Right lobe of liver (tissue), 6 donors: ENCODE data around the gene LRFN3. TPM values are rescaled to one million over a fixed set of nuclear protein-coding genes. Genes with fewer than 3 reads are reported as not detected.

Experiments used
- ATAC-seq, 4 donors: fragments of 200-7000 bp; cut with Tn5 transposase; one replicate each; pipeline ENCODE4 v1.9.1; 2020; ENCODE audit warnings: mild to moderate bottlenecking in 4 of 4, moderate library complexity in 4 of 4
- DNase-seq, 3 donors: peaks; one replicate each; pipeline ENCODE4 v3.0.0-alpha.2; 2020
- H3K27ac ChIP-seq, 3 donors: fragments of 200-600 bp; one replicate each; pipeline ENCODE4 v1.8.0; 2022
- H3K27me3 ChIP-seq, 2 donors: fragments of 200-600 bp; one replicate each; pipeline ENCODE4 v1.8.0; 2022
- H3K36me3 ChIP-seq, 4 donors: fragments of 200-600 bp; sonication (generic) in 1 of 4; one replicate each; pipeline versions ENCODE4 v1.5.1 to v1.8.0; 2017 to 2022; ENCODE audit warnings: control low read depth in 1 of 4
- H3K4me1 ChIP-seq, 4 donors: fragments of 200-600 bp; sonication (generic) in 1 of 4; one replicate each; pipeline versions ENCODE4 v1.5.1 to v1.8.0; 2017 to 2022; ENCODE audit warnings: control low read depth in 1 of 4
- H3K4me3 ChIP-seq, 3 donors: fragments of 200-600 bp; one replicate each; pipeline ENCODE4 v1.8.0; 2022
- H3K9me3 ChIP-seq, 4 donors: fragments of 200-600 bp; sonication (generic) in 1 of 4; one replicate each; pipeline versions ENCODE4 v1.5.1 to v1.8.0; 2017 to 2022; ENCODE audit warnings: control low read depth in 1 of 4
- POLR2A ChIP-seq: fragments of 450-650 bp; IDR thresholded peaks from one replicate; pipeline ENCODE4 v1.6.1; 2017; ENCODE audit warnings: antibody characterized with exemption, mild to moderate bottlenecking
- WGBS: methylation state at CpG from one replicate; pipeline ENCODE4 v1.1.6; 2018; ENCODE audit warnings: low coverage, low lambda C conversion rate; ENCODE audit not compliant: insufficient coverage; ENCODE audit errors: missing lambda C conversion rate; 5-methylcytosine and 5-hydroxymethylcytosine counted together
- intact Hi-C, 2 donors: fragments of 100-400 bp; cut with DNase I; formaldehyde crosslinking; loops; one replicate each; pipeline versions ENCODE4 v1.11.2 to v1.14.1; 2022
- total RNA-seq, 6 experiments: library from RNA; depleted of rRNA in 2 of 6; stranded (reverse); fragments of >200 nt in 2 of 6; fragmentation: NEBNext Ultra II Directional in 3 of 6; extraction: Animal tissue kit (Norgen Biotek cat#: 25700) in 3 of 6; gene quantifications; one replicate each; pipeline versions ENCODE4 v1.1.0 to v1.2.4, GENCODE V29; 2016 to 2023
- TF ChIP-seq, protein P1 (sequence below), 4 donors: fragments of 200-600 bp in 3 of 4; fragments of 450-650 bp in 1 of 4; IDR thresholded peaks; one replicate each; pipeline versions ENCODE4 v1.5.1 to v1.8.0; 2016 to 2022; ENCODE audit warnings: antibody characterized with exemption in 4 of 4, mild to moderate bottlenecking in 2 of 4
- donor health status: DM: no; HTN: yes; CAD: no.
- donor health status: DM: no; HTN: no; CAD: no.
- donor health status: DM: no; HTN: no; CAD: no.
- donor health status: DM: no; HTN: yes; CAD: no.
- donor health status: DM: no; HTN: yes; CAD: no.

The LRFN3 gene
- total RNA-seq, 6 experiments from 2014 or later, result 5.6 to 8.6 (median 7.0) TPM

DNA sequence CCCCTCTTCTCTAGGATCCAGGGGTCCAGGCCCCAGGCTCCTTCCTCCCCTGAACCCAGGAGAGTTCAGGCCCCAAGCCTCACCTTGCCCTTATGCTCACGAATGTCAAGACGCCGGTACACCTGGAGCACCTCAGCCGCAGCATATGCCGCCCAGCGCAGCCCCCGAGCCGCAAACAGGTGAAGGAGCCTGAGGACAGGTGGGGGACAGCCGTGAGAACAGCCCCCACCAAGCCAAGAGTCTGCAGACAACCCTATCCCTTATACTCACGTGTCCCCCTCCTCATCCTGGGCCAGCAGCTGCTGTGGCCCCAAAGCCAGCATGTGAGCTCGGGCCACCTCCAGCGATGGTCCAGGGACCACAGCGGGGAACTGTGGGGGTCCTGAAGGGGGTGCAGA lies 39.5 kb upstream of the LRFN3 start:
- Histone ChIP-seq H3K27ac (no peak overlapping the region), H3K4me1 (no peaks in the 10 kb centered on the region), H3K9me3 (no peaks in the 10 kb centered on the region), H3K36me3 (peaks cover 0 to 14% (median 0%) of the 10 kb centered on the region in 4 donors), H3K4me3 (no peak overlapping the region), H3K27me3 (no peaks in the 10 kb centered on the region)
- WGBS, result 90% methylated on average over 7 of the region's 13 CpGs
- intact Hi-C loops, result no loop called here
- TF ChIP-seq, protein P1, sequence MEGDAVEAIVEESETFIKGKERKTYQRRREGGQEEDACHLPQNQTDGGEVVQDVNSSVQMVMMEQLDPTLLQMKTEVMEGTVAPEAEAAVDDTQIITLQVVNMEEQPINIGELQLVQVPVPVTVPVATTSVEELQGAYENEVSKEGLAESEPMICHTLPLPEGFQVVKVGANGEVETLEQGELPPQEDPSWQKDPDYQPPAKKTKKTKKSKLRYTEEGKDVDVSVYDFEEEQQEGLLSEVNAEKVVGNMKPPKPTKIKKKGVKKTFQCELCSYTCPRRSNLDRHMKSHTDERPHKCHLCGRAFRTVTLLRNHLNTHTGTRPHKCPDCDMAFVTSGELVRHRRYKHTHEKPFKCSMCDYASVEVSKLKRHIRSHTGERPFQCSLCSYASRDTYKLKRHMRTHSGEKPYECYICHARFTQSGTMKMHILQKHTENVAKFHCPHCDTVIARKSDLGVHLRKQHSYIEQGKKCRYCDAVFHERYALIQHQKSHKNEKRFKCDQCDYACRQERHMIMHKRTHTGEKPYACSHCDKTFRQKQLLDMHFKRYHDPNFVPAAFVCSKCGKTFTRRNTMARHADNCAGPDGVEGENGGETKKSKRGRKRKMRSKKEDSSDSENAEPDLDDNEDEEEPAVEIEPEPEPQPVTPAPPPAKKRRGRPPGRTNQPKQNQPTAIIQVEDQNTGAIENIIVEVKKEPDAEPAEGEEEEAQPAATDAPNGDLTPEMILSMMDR (IDR thresholded peaks at IDR 0.05), result no peak
- TF ChIP-seq POLR2A, result no peak
- DNase-seq (no peak), ATAC-seq (no peak)

DNA sequence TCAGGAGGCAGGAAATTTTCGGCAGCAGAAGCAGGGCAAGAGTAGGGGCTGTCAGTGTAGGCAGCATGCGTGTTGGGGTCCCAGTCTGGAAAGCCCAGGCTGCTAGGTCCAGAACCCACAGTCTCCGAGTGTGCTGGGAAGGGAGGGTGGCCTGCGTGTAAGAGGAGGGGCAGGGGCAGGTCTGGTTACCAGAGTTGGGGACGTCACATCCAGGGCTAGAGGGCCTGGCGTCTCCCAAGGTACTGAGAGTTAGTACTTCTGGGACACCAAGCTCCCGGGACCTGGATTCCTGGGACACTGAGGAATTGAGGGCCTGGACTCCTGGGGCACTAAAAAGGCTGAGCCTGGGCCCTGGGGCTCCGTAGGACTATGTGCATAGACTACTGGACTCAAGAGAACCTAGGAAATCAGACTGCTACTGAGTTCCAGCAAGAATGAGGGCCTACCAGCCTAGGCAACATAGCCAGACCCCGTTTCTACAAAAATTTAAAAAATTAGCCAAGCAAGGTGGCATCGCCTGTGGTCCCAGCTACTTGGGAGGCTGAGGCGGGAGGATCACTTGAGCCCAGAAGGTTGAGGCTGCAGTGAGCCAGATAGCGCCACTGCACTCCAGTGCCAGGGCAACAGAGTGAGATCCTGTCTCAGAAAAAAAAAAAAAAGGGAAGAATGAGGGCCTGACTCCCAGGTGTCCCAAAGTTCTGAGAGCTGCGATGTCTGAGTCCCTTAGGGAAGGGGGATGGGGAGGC lies 38.3 kb upstream of the LRFN3 start:
- Histone ChIP-seq H3K36me3 (peaks cover 0 to 12% (median 0%) of the 10 kb centered on the region in 4 donors), H3K4me3 (peak overlapping the region in 1 of 3 donors; percentile 64), H3K27ac (peak overlapping the region; percentile 74 to 90 (median 86)), H3K9me3 (no peaks in the 10 kb centered on the region), H3K27me3 (no peaks in the 10 kb centered on the region), H3K4me1 (no peaks in the 10 kb centered on the region)
- DNase-seq, result no peak
- TF ChIP-seq POLR2A, result no peak
- TF ChIP-seq, protein P1 (IDR thresholded peaks at IDR 0.05), result no peak
- intact Hi-C loops, result no loop called here
- 84% methylated on average over 6 of the region's 13 CpGs for WGBS
- no peak for ATAC-seq

DNA sequence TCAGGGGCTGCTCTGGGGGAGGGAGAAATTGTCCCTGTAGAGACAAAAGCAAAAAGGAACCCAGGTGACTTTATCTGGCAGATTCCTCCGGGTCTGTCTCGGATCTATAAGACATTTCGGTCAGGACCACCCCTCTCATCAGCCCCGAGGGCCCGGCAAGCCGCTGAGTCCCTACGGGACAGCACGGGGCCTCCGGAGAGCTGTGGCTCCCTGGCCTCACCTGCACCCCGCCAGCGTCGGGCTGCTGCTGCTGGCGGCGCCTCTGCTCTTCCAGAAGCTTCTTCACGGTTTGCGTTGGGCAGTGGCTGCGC lies 37.7 kb upstream of the LRFN3 start:
- intact Hi-C loops, result no loop called here
- DNase-seq, result no peak

DNA sequence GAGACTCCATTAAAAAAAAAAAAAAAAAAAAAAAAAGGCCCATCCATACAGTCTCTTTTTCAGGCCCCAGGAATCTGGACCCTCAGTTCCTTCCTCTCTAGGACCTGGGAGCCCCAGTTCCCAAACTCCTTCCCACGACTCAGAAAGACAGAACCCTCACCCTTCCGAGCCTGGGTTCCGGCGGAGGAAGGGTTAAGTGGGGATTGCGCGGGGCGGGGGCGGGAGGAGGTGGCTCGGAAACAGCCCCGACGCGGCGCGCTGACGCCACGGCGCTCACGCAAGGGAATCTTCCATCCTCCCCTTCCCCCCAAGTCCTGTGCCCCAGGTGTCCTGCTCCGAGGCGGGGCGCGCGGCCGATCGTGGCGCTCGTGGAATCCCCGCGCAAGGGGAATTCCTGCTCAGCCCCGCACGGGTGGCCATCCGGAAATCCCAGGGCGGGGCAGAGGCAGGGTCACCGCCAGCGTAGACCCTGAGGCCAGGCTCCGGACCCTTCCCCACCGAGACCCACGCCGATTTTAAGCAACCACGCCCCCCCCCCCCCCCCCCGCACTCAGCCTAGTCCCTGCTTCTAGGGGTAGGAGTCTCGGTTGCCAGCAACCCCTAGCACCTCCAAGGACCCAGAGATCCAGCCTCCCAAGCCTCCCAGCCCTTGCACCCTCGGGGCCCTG lies 36.5 kb upstream of the LRFN3 start:
- H3K4me1 ChIP-seq, result no peaks in the 10 kb centered on the region
- H3K27ac ChIP-seq, result peak overlapping the region; percentile 74 to 90 (median 86)
- H3K9me3 ChIP-seq, result no peaks in the 10 kb centered on the region
- TF ChIP-seq, protein P1 (IDR thresholded peaks at IDR 0.05), result no peak
- no peak for TF ChIP-seq POLR2A
- peaks cover 0 to 10% (median 0%) of the 10 kb centered on the region in 4 donors for H3K36me3 ChIP-seq
- peak; percentile 82 to 89 (median 84) for ATAC-seq
- H3K27me3 ChIP-seq, result no peaks in the 10 kb centered on the region
- H3K4me3 ChIP-seq, result peak overlapping the region; percentile 63 to 83 (median 64)
- peak; percentile 89 to 92 (median 92) for DNase-seq
- intact Hi-C loops, result no loop called here
- 0% methylated on average over 3 of the region's 43 CpGs for WGBS

More for the DNA sequence above, 37.7 kb upstream of the LRFN3 start:
- peaks cover 0 to 10% (median 0%) of the 10 kb centered on the region in 4 donors for H3K36me3 ChIP-seq
- WGBS, result no CpG with 5 or more reads among the region's 17 CpGs
- H3K4me1 ChIP-seq, result no peaks in the 10 kb centered on the region
- H3K27me3 ChIP-seq, result no peaks in the 10 kb centered on the region
- H3K9me3 ChIP-seq, result no peaks in the 10 kb centered on the region
- H3K27ac ChIP-seq, result peak overlapping the region; percentile 74 to 90 (median 86)
- H3K4me3 ChIP-seq, result peak overlapping the region; percentile 63 to 83 (median 64)
- TF ChIP-seq POLR2A, result no peak
- no peak for ATAC-seq

DNA sequence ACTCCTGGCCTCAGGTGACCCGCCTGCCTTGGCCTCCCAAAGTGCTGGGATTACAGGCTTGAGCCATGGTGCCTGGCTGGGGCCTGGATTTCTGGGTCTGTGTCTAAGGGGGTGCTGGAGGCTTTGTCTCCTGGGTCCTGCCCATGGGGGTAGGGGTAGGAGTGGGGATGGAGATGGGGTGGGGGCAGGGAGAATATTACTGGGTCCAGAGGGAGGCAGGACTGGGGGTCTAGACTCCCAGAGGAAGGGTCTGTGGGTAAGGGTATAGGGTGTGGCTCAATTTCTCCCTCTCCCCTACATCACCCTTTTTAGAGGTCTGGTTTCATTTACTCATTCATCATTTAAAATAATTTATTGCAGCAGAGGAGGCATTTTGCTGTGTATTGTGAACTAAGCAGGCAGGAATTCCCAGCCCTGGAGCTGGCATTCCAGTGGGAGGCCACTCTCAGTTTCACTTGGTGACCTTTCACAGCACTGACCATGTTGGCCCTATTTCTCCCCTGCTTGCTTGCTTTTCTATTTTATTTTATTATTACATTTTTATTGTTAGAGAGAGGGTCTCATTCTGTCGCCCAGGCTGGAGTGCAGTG lies 35.0 kb upstream of the LRFN3 start:
- H3K27ac ChIP-seq, result peak overlapping the region; percentile 74 to 90 (median 86)
- no peak for DNase-seq
- H3K4me3 ChIP-seq, result peak overlapping the region in 2 of 3 donors; percentile 63 to 64
- H3K27me3 ChIP-seq, result no peaks in the 10 kb centered on the region
- no peaks in the 10 kb centered on the region for H3K9me3 ChIP-seq
- no peak for ATAC-seq
- peaks cover 0 to under 1% (median 0%) of the 10 kb centered on the region in 4 donors for H3K4me1 ChIP-seq
- WGBS, result 83% methylated on average over 1 of the region's 2 CpGs
- no peak for TF ChIP-seq POLR2A
- TF ChIP-seq, protein P1 (IDR thresholded peaks at IDR 0.05), result no peak
- intact Hi-C loops, result no loop called here
- H3K36me3 ChIP-seq, result no peaks in the 10 kb centered on the region
